Upper lobe of right lung (tissue), 1 donor: Measurements from ENCODE around the gene DPP7. TPM values are rescaled to one million over a fixed set of nuclear protein-coding genes. Genes with fewer than 3 reads are reported as not detected.

Source experiments
- ATAC-seq: fragments of 200-7000 bp; cut with Tn5 transposase; one replicate; pipeline ENCODE4 v1.9.1; 2020; ENCODE audit warnings: mild to moderate bottlenecking, moderate library complexity
- DNase-seq: peaks from one replicate; pipeline ENCODE4 v3.0.0-alpha.2; 2020
- H3K27ac ChIP-seq: fragments of 200-600 bp; one replicate; pipeline ENCODE4 v1.8.0; 2022
- H3K27me3 ChIP-seq: fragments of 200-600 bp; one replicate; pipeline ENCODE4 v1.8.0; 2022; ENCODE audit warnings: mild to moderate bottlenecking
- H3K36me3 ChIP-seq: fragments of 200-600 bp; one replicate; pipeline ENCODE4 v1.8.0; 2022
- H3K4me1 ChIP-seq: fragments of 200-600 bp; one replicate; pipeline ENCODE4 v1.8.0; 2022
- H3K4me3 ChIP-seq: fragments of 200-600 bp; one replicate; pipeline ENCODE4 v1.8.0; 2022; ENCODE audit warnings: mild to moderate bottlenecking
- H3K9me3 ChIP-seq: fragments of 200-600 bp; one replicate; pipeline ENCODE4 v1.8.0; 2022
- CTCF ChIP-seq: fragments of 200-600 bp; IDR thresholded peaks from one replicate; pipeline ENCODE4 v1.8.0; 2022; ENCODE audit warnings: antibody characterized with exemption
- intact Hi-C: fragments of 100-400 bp; cut with DNase I; formaldehyde crosslinking; loops from one replicate; pipeline ENCODE4 v1.11.0; 2022
- total RNA-seq: library from RNA; stranded (reverse); fragmentation: NEBNext Ultra II Directional; extraction: Animal tissue kit (Norgen Biotek cat#: 25700); gene quantifications from one replicate; pipeline ENCODE4 v1.2.1, GENCODE V29; 2021
- donor health status: DM: no; HTN: yes; CAD: no; lungs with severe emphysema.

Gene DPP7
- total RNA-seq, 1 donor from 2014 or later, result 183 TPM

- ATAC-seq (no peak), DNase-seq (no peak)
- Histone ChIP-seq H3K27ac (no peak overlapping the region), H3K27me3 (no peaks in the 10 kb centered on the region), H3K9me3 (no peaks in the 10 kb centered on the region), H3K4me1 (peaks cover 16% of the 10 kb centered on the region), H3K36me3 (peaks cover 44% of the 10 kb centered on the region), H3K4me3 (no peak overlapping the region)
- intact Hi-C loops, result no loop called here
- no peak for TF ChIP-seq CTCF
These were observed 34.0 kb downstream of the DPP7 start for GRCh38 chr9:137080260-137081122.

GRCh38 chr9:137079401-137079787, 35.1 kb downstream of the DPP7 start:
- no peak overlapping the region for H3K27ac ChIP-seq
- DNase-seq, result no peak
- TF ChIP-seq CTCF, result no peak
- H3K4me3 ChIP-seq, result no peak overlapping the region
- no peaks in the 10 kb centered on the region for H3K9me3 ChIP-seq
- intact Hi-C loops, result no loop called here
- no peaks in the 10 kb centered on the region for H3K27me3 ChIP-seq
- no peak for ATAC-seq
- H3K36me3 ChIP-seq, result peaks cover 44% of the 10 kb centered on the region
- peaks cover 14% of the 10 kb centered on the region for H3K4me1 ChIP-seq

GRCh38 chr9:137078701-137079400, 35.7 kb downstream of the DPP7 start:
- no peak overlapping the region for H3K27ac ChIP-seq
- no peaks in the 10 kb centered on the region for H3K9me3 ChIP-seq
- H3K36me3 ChIP-seq, result peaks cover 44% of the 10 kb centered on the region
- DNase-seq, result peak; percentile 65
- peak overlapping the region; percentile 64 for H3K4me3 ChIP-seq
- intact Hi-C loops, result no loop called here
- H3K4me1 ChIP-seq, result peaks cover 14% of the 10 kb centered on the region
- ATAC-seq, result no peak
- no peaks in the 10 kb centered on the region for H3K27me3 ChIP-seq
- no peak for TF ChIP-seq CTCF

- no peak for TF ChIP-seq CTCF
- Histone ChIP-seq H3K27ac (no peak overlapping the region), H3K4me1 (peaks cover 14% of the 10 kb centered on the region), H3K4me3 (peak overlapping the region; percentile 64), H3K27me3 (no peaks in the 10 kb centered on the region), H3K9me3 (no peaks in the 10 kb centered on the region), H3K36me3 (peaks cover 39% of the 10 kb centered on the region)
- ATAC-seq (peak; percentile 7), DNase-seq (peak; percentile 78)
- intact Hi-C loops, result no loop called here
These were observed 36.5 kb downstream of the DPP7 start for GRCh38 chr9:137077758-137078693.

- Histone ChIP-seq H3K4me3 (peak within 1 kb of the TSS; percentile 64), H3K4me1 (peaks cover 14% of the 10 kb centered on the region), H3K27ac (peak within 1 kb of the TSS; percentile 73), H3K9me3 (no peaks in the 10 kb centered on the region), H3K36me3 (peaks cover 30% of the 10 kb centered on the region), H3K27me3 (no peaks in the 10 kb centered on the region)
- intact Hi-C loops, result no loop called here
- ATAC-seq (peak; percentile 82), DNase-seq (peak; percentile 93)
- TF ChIP-seq CTCF, result no peak
These were observed 37.4 kb downstream of the DPP7 start, which contains the start of gene UAP1L1 for GRCh38 chr9:137077010-137077747. Gene UAP1L1 (plus strand): TSS chr9:137077517. CDS start chr9:137077533, 16 bp downstream.
